Measurements from ENCODE around the gene DHCR7. TPM values are rescaled to one million over a fixed set of nuclear protein-coding genes. Genes with fewer than 3 reads are reported as not detected.

The DHCR7 gene
- total and polyA plus RNA-seq, 4 donors = 32.3 to 115 (median 72.4) TPM

Small RNA genes lying within 50 kb of the gene (small RNA-seq; reads per million reads assigned to genes)
- gene MIR6754 (ENCODE audit: low replicate concordance) = 0.08 reads per million

Other genes with a start within 250 kb of the DHCR7 start
- gene SHANK2, start 195.8 kb downstream of the DHCR7 start, total RNA-seq = 10 to 100 TPM; 10.9 to 21.4 TPM
- gene SHANK2, start 195.8 kb downstream of the DHCR7 start, polyA plus RNA-seq (ENCODE audit: insufficient read length in 2 of 2) = 10 to 100 TPM; 35.8 to 36.4 TPM
- 10 to 100 TPM; 26.1 to 42.8 TPM for gene NADSYN1, start 4.8 kb upstream of the DHCR7 start, total RNA-seq
- 10 to 100 TPM; 52.3 to 64.0 TPM for gene NADSYN1, start 4.8 kb upstream of the DHCR7 start, polyA plus RNA-seq (ENCODE audit: insufficient read length in 2 of 2)
- gene KRTAP5-7, start 78.9 kb upstream of the DHCR7 start, total RNA-seq = under 1 TPM; 0.17 to 0.20 TPM
- gene KRTAP5-7, start 78.9 kb upstream of the DHCR7 start, polyA plus RNA-seq (ENCODE audit: insufficient read length in 2 of 2) = 1 to 10 TPM; 1.0 to 1.4 TPM
- gene KRTAP5-8, start 89.6 kb upstream of the DHCR7 start, total RNA-seq = not detected
- gene KRTAP5-8, start 89.6 kb upstream of the DHCR7 start, polyA plus RNA-seq (ENCODE audit: insufficient read length in 2 of 2) = under 1 TPM in 1 of 2 donors, not detected in 1; 0.22 TPM
- not detected for gene KRTAP5-9, start 100.0 kb upstream of the DHCR7 start, total RNA-seq
- gene KRTAP5-9, start 100.0 kb upstream of the DHCR7 start, polyA plus RNA-seq (ENCODE audit: insufficient read length in 2 of 2) = under 1 TPM; 0.38 to 0.71 TPM
- not detected for gene KRTAP5-10, start 117.2 kb upstream of the DHCR7 start, total RNA-seq
- gene KRTAP5-10, start 117.2 kb upstream of the DHCR7 start, polyA plus RNA-seq (ENCODE audit: insufficient read length in 2 of 2) = under 1 TPM; 0.18 to 0.24 TPM
- not detected for gene KRTAP5-11, start 134.5 kb upstream of the DHCR7 start, total RNA-seq
- gene KRTAP5-11, start 134.5 kb upstream of the DHCR7 start, polyA plus RNA-seq (ENCODE audit: insufficient read length in 2 of 2) = 1 to 10 TPM in 1 of 2 donors, under 1 TPM in 1; 0.43 to 1.0 TPM

All from spinal cord (tissue), 4 donors.